ENCODE data around the gene FRMD4A.
"Not testable (repeated sequence)": the region's sequence is repeated elsewhere in the genome, so short reads cannot be mapped to it uniquely, and the experiment has no call there.

FRMD4A gene

DNA sequence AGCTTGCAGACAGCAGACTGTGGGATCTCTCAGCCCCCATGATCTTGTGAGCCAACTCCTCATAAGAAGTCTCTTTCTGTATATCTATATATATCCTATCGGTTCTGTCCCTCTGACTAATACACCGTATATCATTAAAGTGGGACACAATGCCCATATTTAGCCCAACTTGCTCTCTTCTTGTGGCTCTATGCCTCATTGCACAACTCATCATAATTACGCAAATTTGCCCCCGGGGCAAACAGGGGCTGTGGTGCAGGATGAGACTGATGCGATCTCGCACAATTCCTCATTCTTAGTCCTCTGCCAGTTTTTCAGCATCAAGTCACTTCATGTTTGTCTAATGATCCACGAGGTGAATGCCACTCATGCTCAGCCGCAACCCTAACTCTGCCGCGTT is 560.8 kb downstream of the FRMD4A start:
- no peak for FAIRE-seq
- TF ChIP-seq, protein P1, sequence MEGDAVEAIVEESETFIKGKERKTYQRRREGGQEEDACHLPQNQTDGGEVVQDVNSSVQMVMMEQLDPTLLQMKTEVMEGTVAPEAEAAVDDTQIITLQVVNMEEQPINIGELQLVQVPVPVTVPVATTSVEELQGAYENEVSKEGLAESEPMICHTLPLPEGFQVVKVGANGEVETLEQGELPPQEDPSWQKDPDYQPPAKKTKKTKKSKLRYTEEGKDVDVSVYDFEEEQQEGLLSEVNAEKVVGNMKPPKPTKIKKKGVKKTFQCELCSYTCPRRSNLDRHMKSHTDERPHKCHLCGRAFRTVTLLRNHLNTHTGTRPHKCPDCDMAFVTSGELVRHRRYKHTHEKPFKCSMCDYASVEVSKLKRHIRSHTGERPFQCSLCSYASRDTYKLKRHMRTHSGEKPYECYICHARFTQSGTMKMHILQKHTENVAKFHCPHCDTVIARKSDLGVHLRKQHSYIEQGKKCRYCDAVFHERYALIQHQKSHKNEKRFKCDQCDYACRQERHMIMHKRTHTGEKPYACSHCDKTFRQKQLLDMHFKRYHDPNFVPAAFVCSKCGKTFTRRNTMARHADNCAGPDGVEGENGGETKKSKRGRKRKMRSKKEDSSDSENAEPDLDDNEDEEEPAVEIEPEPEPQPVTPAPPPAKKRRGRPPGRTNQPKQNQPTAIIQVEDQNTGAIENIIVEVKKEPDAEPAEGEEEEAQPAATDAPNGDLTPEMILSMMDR (IDR thresholded peaks at IDR 0.05; ENCODE audit: insufficient read depth, missing control alignments): no peak
- DNase-seq (ENCODE audit: insufficient read length, low spot score): no peak

DNA sequence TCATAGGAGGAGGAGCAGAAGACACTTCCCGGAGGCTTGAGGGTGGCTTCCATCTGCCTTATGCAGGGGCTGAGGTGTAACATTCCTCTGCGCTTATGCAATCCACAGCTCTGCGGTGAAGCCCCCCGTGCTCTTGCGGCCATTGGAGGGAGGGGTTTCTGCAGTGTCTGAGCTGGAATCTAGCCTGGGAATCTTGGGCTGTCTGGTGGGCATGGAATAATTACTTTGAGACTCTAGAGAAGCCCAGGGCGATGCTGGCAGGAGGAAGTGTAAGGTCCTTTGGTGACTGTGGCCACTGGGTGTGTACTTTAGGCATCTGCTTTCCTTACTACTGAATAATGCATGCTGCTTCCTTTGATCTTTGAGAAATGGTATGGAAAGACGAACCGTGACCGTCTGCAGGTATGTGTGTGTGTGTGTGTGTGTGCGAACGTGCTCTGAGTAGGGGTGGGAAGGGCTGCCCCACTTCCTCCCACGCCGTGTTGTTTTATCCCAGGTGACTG is 563.0 kb downstream of the FRMD4A start:
- DNase-seq (ENCODE audit: insufficient read length, low spot score) (no peak), FAIRE-seq (no peak)
- TF ChIP-seq, protein P1 (IDR thresholded peaks at IDR 0.05; ENCODE audit: insufficient read depth, missing control alignments): no peak

DNA sequence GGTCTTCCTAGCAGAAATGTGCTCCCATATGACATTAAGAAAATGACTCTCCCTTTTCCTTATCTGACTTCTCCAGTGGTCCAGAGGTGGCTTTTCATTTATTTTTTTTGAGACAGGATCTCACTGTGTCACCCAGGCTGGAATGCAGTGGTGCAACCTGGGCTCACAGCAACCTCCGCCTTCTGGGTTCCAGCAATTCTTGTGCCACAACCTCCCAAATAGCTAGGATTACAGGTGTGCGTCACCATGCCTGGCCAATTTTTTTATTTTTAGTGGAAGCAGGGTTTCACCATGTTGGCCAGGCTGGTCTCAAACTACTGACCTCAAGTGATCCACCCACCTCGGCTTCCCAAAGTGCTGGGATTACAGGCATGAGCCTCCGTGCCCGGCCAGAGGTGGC is 563.6 kb downstream of the FRMD4A start:
- not testable (repeated sequence) for DNase-seq (ENCODE audit: insufficient read length, low spot score); FAIRE-seq

DNA sequence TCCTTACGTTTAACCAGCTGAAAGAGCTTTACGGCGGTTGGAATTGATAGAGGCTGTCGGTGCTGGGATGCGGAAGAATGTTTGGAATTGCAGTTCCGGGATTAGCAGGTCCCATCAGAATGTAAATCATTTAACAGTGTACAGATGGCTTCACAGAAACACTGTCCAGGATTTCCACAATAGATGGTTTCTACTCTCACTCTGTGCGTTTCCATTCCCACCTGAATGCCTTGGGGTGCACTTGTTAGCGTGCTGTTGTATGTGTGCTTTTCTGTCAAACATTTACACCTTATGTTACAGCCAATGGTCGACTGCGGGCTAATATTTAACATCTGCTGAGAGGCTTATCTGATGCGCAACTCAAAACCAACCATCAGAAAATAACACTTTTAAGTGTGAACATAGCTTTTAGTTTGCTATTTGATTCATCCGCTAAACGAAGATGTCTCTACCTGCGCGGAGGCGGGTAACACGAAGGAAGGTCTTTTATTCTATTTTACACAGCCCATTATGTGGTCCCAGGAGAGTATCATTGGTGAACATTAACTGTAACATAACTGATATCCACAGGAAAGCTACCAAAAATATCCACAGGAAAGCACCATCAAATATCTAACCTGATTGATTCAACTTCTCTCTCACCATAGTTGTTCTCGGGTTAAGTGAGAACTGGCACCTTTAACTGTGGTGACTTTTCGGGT is 564.9 kb downstream of the FRMD4A start:
- TF ChIP-seq, protein P1 (IDR thresholded peaks at IDR 0.05; ENCODE audit: insufficient read depth, missing control alignments): no peak
- no peak for FAIRE-seq
- DNase-seq (ENCODE audit: insufficient read length, low spot score): no peak

DNA sequence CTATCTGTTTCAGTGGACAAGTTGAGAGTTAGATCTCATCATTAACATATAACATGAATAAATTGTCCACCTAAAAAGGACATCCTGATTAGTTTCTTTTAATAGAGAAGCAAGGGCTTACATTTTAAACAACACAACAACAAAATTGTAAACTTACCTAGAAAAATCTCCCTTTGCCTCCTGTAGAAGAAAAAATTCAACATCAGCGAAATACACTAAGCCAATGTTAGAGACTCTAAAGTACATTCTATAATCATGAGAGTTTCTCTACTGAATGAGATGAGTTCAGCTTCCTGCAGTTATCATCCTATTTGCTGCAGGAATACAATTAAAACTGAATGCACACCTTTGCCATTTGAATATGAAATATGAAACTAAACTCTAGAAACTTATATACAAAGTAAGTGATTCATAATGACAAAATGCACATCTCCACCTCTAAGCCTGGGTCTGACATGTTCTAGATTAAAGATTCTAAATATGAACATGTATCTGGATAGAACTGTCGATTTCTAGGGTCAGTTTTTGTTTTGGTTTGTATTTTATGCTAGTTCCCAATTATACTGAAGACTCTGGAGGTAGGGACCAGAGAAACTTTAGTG is 569.1 kb downstream of the FRMD4A start:
- FAIRE-seq (no peak), DNase-seq (ENCODE audit: insufficient read length, low spot score) (no peak)
- TF ChIP-seq, protein P1 (IDR thresholded peaks at IDR 0.05; ENCODE audit: insufficient read depth, missing control alignments): no peak

DNA sequence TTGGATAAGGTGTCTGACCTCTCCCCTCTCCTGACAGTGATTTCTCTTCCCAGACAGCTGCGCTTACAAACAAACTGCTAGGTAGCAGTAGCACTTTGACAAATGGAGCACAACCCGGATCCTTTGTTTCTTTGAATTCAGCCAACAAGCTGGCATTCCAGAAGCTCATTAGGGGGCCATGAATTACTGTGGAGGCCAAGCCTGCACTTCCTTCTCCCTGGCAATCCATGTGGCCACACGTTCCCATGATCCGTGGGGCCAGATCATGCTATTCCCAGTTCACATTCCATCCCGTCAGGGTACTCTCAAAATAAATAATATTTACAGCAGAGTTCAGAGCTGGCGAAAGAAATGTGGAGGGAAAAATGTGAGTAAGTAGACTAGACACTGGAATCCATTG is 571.6 kb downstream of the FRMD4A start:
- no peak for FAIRE-seq
- TF ChIP-seq, protein P1 (IDR thresholded peaks at IDR 0.05; ENCODE audit: insufficient read depth, missing control alignments): no peak
- DNase-seq (ENCODE audit: insufficient read length, low spot score): no peak

DNA sequence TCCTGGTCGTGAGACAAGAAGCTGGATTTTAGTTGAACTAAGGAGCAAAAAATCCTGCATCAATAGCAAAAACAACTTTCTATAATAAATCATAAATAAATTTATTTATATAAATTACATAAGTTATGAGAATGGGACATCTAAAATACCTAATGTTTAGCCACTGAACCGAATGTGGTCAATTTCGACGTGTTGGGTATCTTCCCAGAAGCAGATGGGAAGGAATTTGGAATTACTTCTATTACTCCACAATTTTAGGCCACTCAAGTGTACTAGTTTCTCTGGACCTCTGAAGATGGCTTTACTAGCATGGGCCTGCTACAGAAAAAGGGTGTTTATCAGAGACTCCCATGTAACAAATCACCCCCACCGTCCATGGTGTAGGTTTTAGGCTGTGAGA is 572.0 kb downstream of the FRMD4A start:
- FAIRE-seq: no peak
- TF ChIP-seq, protein P1 (IDR thresholded peaks at IDR 0.05; ENCODE audit: insufficient read depth, missing control alignments): no peak
- DNase-seq (ENCODE audit: insufficient read length, low spot score): no peak

Measured in D721Med (cell line).